DMS53 treated with DMSO at 0.1 percent for 48 hours (cell line): ENCODE results near the gene MOB3B.
A peak's percentile ranks its signal among the peaks of the same experiment; 100 is the strongest.

ENCODE experiments used
- DNase-seq: peaks from one replicate; lab custom pipeline; 2025; ENCODE audit not compliant: unreplicated experiment; lab: John Stamatoyannopoulos, UW

MOB3B gene

GRCh38 chr9:27344776-27345175 is 184.8 kb downstream of the MOB3B start:
- no peak for DNase-seq

- DNase-seq, result no peak
Measured at GRCh38 chr9:27341545-27342294, 187.9 kb downstream of the MOB3B start.

- DNase-seq, result no peak
Measured at GRCh38 chr9:27340961-27341511, 188.6 kb downstream of the MOB3B start.

- no peak for DNase-seq
Measured at GRCh38 chr9:27340285-27340674, 189.3 kb downstream of the MOB3B start.

- DNase-seq, result no peak
Measured at GRCh38 chr9:27339661-27340284, 189.8 kb downstream of the MOB3B start.

- DNase-seq, result no peak
Measured at GRCh38 chr9:27338527-27338903, 191.1 kb downstream of the MOB3B start.

GRCh38 chr9:27337833-27338526 is 191.6 kb downstream of the MOB3B start:
- DNase-seq, result no peak

- no peak for DNase-seq
Measured at GRCh38 chr9:27337236-27337635, 192.4 kb downstream of the MOB3B start.

GRCh38 chr9:27336829-27337228 is 192.8 kb downstream of the MOB3B start:
- no peak for DNase-seq

GRCh38 chr9:27336126-27336525 is 193.5 kb downstream of the MOB3B start:
- DNase-seq, result no peak

GRCh38 chr9:27335075-27335474 is 194.5 kb downstream of the MOB3B start:
- DNase-seq, result no peak

GRCh38 chr9:27333241-27334052 is 196.2 kb downstream of the MOB3B start:
- DNase-seq, result peak; percentile 58

GRCh38 chr9:27331393-27331792 is 198.2 kb downstream of the MOB3B start:
- no peak for DNase-seq

- no peak for DNase-seq
Measured at GRCh38 chr9:27329291-27329690, 200.3 kb downstream of the MOB3B start.

GRCh38 chr9:27328483-27328882 is 201.1 kb downstream of the MOB3B start:
- DNase-seq, result no peak

- DNase-seq, result no peak
Measured at GRCh38 chr9:27311184-27311583, 218.4 kb downstream of the MOB3B start.

GRCh38 chr9:27310582-27310981 is 219.0 kb downstream of the MOB3B start:
- no peak for DNase-seq

GRCh38 chr9:27308691-27309390 is 220.8 kb downstream of the MOB3B start:
- no peak for DNase-seq

GRCh38 chr9:27304521-27304920 is 225.1 kb downstream of the MOB3B start:
- DNase-seq, result no peak

GRCh38 chr9:27303219-27303618 is 226.4 kb downstream of the MOB3B start:
- DNase-seq, result no peak
